Glomerular visceral epithelial cell (primary cell): ENCODE data around the gene SNAP25.

Experiments used
- DNase-seq: peaks from one replicate; pipeline ENCODE4 v3.0.0-alpha.2; 2016; ENCODE audit errors: extremely low spot score

Gene SNAP25

GRCh38 chr20:10304471-10305046 lies 85.9 kb downstream of the SNAP25 start:
- DNase-seq: no peak

- peak; percentile 34 for DNase-seq
These were observed 88.1 kb downstream of the SNAP25 start for GRCh38 chr20:10306440-10307358.

- DNase-seq: no peak
These were observed 88.7 kb downstream of the SNAP25 start for GRCh38 chr20:10307359-10307735.

GRCh38 chr20:10308652-10309051 lies 90.0 kb downstream of the SNAP25 start:
- no peak for DNase-seq

GRCh38 chr20:10309326-10309725 lies 90.7 kb downstream of the SNAP25 start:
- DNase-seq: peak; percentile 76

- no peak for DNase-seq
These were observed 93.5 kb downstream of the SNAP25 start for GRCh38 chr20:10312111-10312510.

- no peak for DNase-seq
These were observed 94.6 kb downstream of the SNAP25 start for GRCh38 chr20:10313215-10313614.

- DNase-seq: no peak
These were observed 95.1 kb downstream of the SNAP25 start for GRCh38 chr20:10313701-10314100.

GRCh38 chr20:10314198-10314597 lies 95.6 kb downstream of the SNAP25 start:
- no peak for DNase-seq

GRCh38 chr20:10315138-10315537 lies 96.5 kb downstream of the SNAP25 start:
- DNase-seq: no peak

- DNase-seq: no peak
These were observed 98.0 kb downstream of the SNAP25 start for GRCh38 chr20:10316582-10316981.

- DNase-seq: no peak
These were observed 99.8 kb downstream of the SNAP25 start for GRCh38 chr20:10318291-10319024.

GRCh38 chr20:10319855-10320254 lies 101.2 kb downstream of the SNAP25 start:
- DNase-seq: no peak

GRCh38 chr20:10321138-10321717 lies 102.6 kb downstream of the SNAP25 start:
- no peak for DNase-seq

- DNase-seq: no peak
These were observed 103.7 kb downstream of the SNAP25 start for GRCh38 chr20:10322073-10323012.

GRCh38 chr20:10323729-10324128 lies 105.1 kb downstream of the SNAP25 start:
- DNase-seq: no peak

GRCh38 chr20:10324198-10324847 lies 105.7 kb downstream of the SNAP25 start:
- DNase-seq: no peak

- no peak for DNase-seq
These were observed 110.2 kb downstream of the SNAP25 start for GRCh38 chr20:10328897-10329255.

- DNase-seq: no peak
These were observed 110.9 kb downstream of the SNAP25 start for GRCh38 chr20:10329387-10330005.

- DNase-seq: no peak
These were observed 111.4 kb downstream of the SNAP25 start for GRCh38 chr20:10330071-10330470.
